Stimulated activated naive CD8-positive, alpha-beta T cell treated with anti-CD3 and anti-CD28 coated beads, Interleukin-15, amount 100 ng/mL, for 72 hours (primary cell): ENCODE data around the gene CXorf58.
"Not testable (repeated sequence)": the region's sequence is repeated elsewhere in the genome, so short reads cannot be mapped to it uniquely, and the experiment has no call there.

Experiments used
- ATAC-seq: fragments of 150-1000 bp; cut with Tn5 transposase; 2 replicates; pipeline ENCODE4 v1.10.0; 2021; ENCODE audit warnings: mild to moderate bottlenecking, moderate library complexity
- DNase-seq, 2 donors: peaks; one replicate each; pipeline ENCODE4 v3.0.0; 2021 to 2022
- H3K27ac Mint-ChIP-seq, 2 donors: one replicate each; pipeline ENCODE4 v1.8.0; 2022; ENCODE audit warnings: mild to moderate bottlenecking in 2 of 2, mixed read lengths in 2 of 2, moderate library complexity in 2 of 2
- H3K27me3 Mint-ChIP-seq: one replicate; pipeline ENCODE4 v1.8.0; 2022; ENCODE audit warnings: mixed read lengths
- H3K4me1 Mint-ChIP-seq: one replicate; pipeline ENCODE4 v1.8.0; 2022; ENCODE audit warnings: mild to moderate bottlenecking, mixed read lengths
- H3K4me3 Mint-ChIP-seq, 2 donors: one replicate each; pipeline ENCODE4 v1.8.0; 2022; ENCODE audit warnings: mild to moderate bottlenecking in 2 of 2, mixed read lengths in 2 of 2, moderate library complexity in 1 of 2
- H3K9me3 Mint-ChIP-seq, 2 donors: one replicate each; pipeline ENCODE4 v1.8.0; 2022; ENCODE audit warnings: mixed read lengths in 2 of 2

Gene CXorf58

GRCh38 chrX:23930894-23931604 lies 23.2 kb downstream of the CXorf58 start:
- DNase-seq (no peak), ATAC-seq (no peak)
- Mint-ChIP-seq H3K4me1 (peaks cover 13% of the 10 kb centered on the region), H3K4me3 (peak overlapping the region in 1 of 2 donors; percentile 8), H3K9me3 (no peaks in the 10 kb centered on the region), H3K27ac (peak overlapping the region in 1 of 2 donors; percentile 46), H3K27me3 (no peaks in the 10 kb centered on the region)

DNA sequence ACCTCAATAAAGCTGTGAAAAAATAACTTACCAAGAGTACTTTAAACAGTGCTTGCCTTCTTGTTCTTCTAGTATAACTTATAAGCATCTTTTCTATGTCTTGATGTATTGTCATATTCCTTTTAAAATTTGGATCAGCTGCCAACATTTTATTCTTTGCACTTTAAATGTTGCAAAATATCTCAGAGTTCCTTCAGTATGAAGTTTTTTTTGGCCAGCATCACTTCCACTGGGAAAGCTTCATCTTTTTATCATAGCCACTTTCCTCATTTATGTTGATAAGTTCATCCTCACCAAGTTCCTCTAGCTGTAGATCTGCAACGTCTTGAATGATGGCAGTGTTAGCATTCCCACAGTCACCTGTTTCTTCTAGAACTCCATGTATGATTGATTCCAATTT lies 24.2 kb downstream of the CXorf58 start:
- Mint-ChIP-seq H3K4me1 (peaks cover 13% of the 10 kb centered on the region), H3K9me3 (no peaks in the 10 kb centered on the region), H3K27ac (no peak overlapping the region), H3K27me3 (no peaks in the 10 kb centered on the region), H3K4me3 (no peak overlapping the region)
- ATAC-seq (no peak), DNase-seq (no peak)

DNA sequence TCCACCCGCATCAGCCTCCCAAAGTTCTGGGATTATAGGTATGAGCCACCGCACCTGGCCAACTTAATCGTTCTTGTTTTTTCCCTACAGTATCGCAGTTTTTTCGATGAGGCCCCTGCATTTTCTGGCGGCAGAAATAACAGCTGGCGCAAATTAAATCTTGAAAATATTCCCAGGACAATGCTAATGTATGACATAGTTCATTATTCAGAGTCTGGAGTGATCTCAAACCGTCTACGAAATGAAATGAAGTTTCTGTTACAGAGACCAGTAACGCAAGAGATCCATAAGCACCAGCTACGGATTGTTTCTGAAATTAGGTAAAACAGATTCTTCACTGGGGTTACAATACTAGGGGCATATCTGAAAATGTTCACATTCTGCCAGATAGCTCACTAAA lies 27.3 kb downstream of the CXorf58 start:
- H3K27me3 Mint-ChIP-seq: no peaks in the 10 kb centered on the region
- ATAC-seq (no peak), DNase-seq (no peak)
- H3K27ac Mint-ChIP-seq: no peak overlapping the region
- no peak overlapping the region for H3K4me3 Mint-ChIP-seq
- no peaks in the 10 kb centered on the region for H3K9me3 Mint-ChIP-seq
- peaks cover 13% of the 10 kb centered on the region for H3K4me1 Mint-ChIP-seq

- Mint-ChIP-seq H3K9me3 (no peaks in the 10 kb centered on the region), H3K27ac (no peak overlapping the region), H3K4me1 (peaks cover 10% of the 10 kb centered on the region), H3K27me3 (no peaks in the 10 kb centered on the region), H3K4me3 (no peak overlapping the region)
- DNase-seq (no peak), ATAC-seq (no peak)
Measured at GRCh38 chrX:23936180-23936579, 28.4 kb downstream of the CXorf58 start.

DNA sequence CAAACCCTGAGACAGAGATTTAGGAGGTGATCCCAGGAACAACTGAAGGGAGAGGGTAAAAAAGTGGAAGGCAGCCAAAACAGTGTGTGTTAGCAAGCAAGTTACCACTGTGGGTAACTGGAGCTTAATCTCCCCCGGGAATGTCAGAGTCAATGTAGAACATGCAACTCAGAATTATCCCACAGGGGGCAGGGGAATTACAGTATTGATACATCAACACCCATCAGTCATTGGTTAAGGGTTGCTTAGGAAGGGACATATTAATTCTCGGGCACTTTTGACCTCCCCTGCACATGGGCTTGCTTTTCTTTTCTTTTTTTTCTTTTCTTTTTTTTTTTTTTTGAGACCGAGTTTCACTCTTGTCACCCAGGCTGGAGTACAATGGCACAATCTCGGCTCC lies 29.3 kb downstream of the CXorf58 start:
- peak overlapping the region in 1 of 2 donors; percentile 46 for H3K27ac Mint-ChIP-seq
- H3K4me3 Mint-ChIP-seq: no peak overlapping the region
- H3K27me3 Mint-ChIP-seq: no peaks in the 10 kb centered on the region
- no peak for ATAC-seq
- DNase-seq: no peak
- no peaks in the 10 kb centered on the region for H3K9me3 Mint-ChIP-seq
- H3K4me1 Mint-ChIP-seq: peaks cover 4% of the 10 kb centered on the region

DNA sequence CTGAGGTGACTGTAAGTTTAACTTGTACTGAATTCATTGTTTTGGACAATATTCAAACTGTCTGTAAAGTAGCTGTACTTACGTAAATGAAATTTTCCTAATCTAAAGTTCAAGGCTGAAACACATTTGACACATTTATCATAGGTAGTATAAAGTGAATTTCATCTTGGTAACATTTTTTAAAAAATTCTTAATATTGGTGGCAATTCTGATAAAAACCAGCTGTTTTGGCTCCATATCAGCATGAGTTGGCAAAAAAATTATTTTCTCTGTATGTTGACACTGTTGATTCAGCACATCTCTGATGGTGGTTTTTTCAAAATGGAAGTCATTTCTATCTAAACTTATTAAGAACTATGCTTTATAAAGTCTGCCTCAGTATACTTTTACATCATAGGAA lies 30.9 kb downstream of the CXorf58 start:
- Mint-ChIP-seq H3K27me3 (no peaks in the 10 kb centered on the region), H3K4me3 (no peak overlapping the region), H3K9me3 (no peaks in the 10 kb centered on the region), H3K27ac (no peak overlapping the region), H3K4me1 (no peaks in the 10 kb centered on the region)
- DNase-seq (no peak), ATAC-seq (no peak)

DNA sequence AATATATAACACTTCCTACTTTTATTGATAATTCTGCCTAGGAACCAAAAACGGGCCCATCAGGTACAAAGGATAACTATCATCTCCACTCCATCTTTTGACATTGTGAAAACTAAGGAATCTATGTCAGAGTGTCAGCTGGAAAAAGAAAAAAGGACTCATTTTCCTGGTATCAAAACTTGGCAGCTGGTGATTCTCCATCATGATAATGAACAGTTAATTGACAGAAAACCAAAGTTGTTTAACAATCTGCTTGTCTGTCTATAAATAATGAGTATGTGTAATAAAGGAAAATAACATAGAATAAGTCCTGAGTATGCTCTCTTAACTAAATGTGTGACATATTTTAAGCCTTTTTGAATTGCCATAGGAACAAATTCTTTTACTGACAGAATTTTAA lies 31.4 kb downstream of the CXorf58 start:
- no peaks in the 10 kb centered on the region for H3K4me1 Mint-ChIP-seq
- no peak overlapping the region for H3K4me3 Mint-ChIP-seq
- no peaks in the 10 kb centered on the region for H3K27me3 Mint-ChIP-seq
- DNase-seq (no peak), ATAC-seq (no peak)
- no peaks in the 10 kb centered on the region for H3K9me3 Mint-ChIP-seq
- H3K27ac Mint-ChIP-seq: no peak overlapping the region

DNA sequence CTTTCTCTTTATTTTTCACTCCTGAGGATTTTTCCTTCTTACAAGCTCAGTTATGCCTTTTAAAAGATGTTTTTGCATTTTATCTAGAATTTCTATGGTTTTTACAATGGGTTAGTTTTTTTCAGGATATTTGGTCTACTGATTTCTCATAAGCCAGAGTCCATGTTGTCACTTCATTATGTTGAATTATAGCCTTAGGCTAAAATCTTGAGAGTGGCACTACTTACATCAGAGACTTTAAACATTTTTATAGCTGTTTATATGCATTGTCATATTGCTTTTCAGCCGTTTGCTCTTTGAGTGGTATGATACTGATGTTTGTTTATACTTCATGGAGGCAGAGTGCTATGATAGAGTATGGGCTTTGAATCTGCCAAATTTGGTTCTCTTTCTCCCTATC lies 36.4 kb downstream of the CXorf58 start:
- Mint-ChIP-seq H3K4me1 (peaks cover 17% of the 10 kb centered on the region), H3K27me3 (no peaks in the 10 kb centered on the region), H3K27ac (no peak overlapping the region), H3K9me3 (no peaks in the 10 kb centered on the region), H3K4me3 (no peak overlapping the region)
- no peak for DNase-seq
- ATAC-seq: no peak

- no peak for ATAC-seq
- no peak overlapping the region for H3K27ac Mint-ChIP-seq
Measured at GRCh38 chrX:23945206-23945605, 37.4 kb downstream of the CXorf58 start.

DNA sequence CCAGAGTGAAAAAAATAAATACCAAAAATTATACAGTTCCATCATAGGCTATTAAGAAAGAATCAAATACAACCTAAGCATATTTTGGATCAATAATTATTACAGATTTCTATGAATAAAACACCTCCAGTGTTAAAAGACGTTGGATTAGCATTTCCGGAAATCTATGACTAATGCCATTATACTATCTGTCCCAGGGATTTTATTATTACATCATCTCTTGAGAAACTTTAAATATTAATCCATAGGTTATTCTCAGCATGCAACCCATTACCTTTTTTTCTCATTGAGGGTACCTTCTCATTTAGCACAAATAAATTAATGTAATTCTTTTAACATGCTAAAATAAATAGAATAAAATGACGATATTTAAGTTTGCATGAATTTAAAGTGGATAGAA lies 44.6 kb downstream of the CXorf58 start:
- no peaks in the 10 kb centered on the region for H3K9me3 Mint-ChIP-seq
- ATAC-seq (no peak), DNase-seq (no peak)
- H3K4me1 Mint-ChIP-seq: peaks cover 20% of the 10 kb centered on the region
- peak overlapping the region in 1 of 2 donors; percentile 13 for H3K27ac Mint-ChIP-seq
- H3K27me3 Mint-ChIP-seq: no peaks in the 10 kb centered on the region
- peak overlapping the region; percentile 35 to 85 for H3K4me3 Mint-ChIP-seq

More at GRCh38 chrX:23945206-23945605, 37.4 kb downstream of the CXorf58 start:
- no peaks in the 10 kb centered on the region for H3K27me3 Mint-ChIP-seq
- peaks cover 17% of the 10 kb centered on the region for H3K4me1 Mint-ChIP-seq
- no peaks in the 10 kb centered on the region for H3K9me3 Mint-ChIP-seq
- no peak for DNase-seq
- no peak overlapping the region for H3K4me3 Mint-ChIP-seq

GRCh38 chrX:23952984-23953907 lies 45.4 kb downstream of the CXorf58 start:
- peak overlapping the region; percentile 93 to 98 for H3K27ac Mint-ChIP-seq
- H3K9me3 Mint-ChIP-seq: no peaks in the 10 kb centered on the region
- ATAC-seq: peak; percentile 96
- peak; percentile 56 to 68 for DNase-seq
- peak overlapping the region; percentile 85 to 89 for H3K4me3 Mint-ChIP-seq
- H3K27me3 Mint-ChIP-seq: no peaks in the 10 kb centered on the region
- H3K4me1 Mint-ChIP-seq: peaks cover 16% of the 10 kb centered on the region

DNA sequence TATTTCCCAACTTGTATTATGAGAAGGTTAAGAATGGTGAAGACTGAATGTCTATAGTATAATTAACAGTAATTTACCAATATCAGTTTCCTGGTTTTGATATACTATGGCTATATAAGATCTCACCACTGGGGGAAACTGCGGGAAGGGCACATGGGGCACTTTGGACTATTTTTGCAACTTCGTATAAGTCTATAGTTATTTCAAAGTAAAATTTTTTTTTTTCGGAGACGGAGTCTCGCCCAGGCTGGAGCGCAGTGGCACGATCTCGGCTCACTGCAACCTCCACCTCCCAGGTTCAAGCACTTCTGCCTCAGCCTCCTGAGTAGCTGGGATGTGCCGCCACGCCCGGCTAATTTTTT lies 46.1 kb downstream of the CXorf58 start:
- DNase-seq (no peak), ATAC-seq (no peak)
- Mint-ChIP-seq H3K9me3 (no peaks in the 10 kb centered on the region), H3K27ac (peak overlapping the region; percentile 27 to 82), H3K4me3 (peak overlapping the region; percentile 85 to 89), H3K27me3 (no peaks in the 10 kb centered on the region), H3K4me1 (peaks cover 10% of the 10 kb centered on the region)

DNA sequence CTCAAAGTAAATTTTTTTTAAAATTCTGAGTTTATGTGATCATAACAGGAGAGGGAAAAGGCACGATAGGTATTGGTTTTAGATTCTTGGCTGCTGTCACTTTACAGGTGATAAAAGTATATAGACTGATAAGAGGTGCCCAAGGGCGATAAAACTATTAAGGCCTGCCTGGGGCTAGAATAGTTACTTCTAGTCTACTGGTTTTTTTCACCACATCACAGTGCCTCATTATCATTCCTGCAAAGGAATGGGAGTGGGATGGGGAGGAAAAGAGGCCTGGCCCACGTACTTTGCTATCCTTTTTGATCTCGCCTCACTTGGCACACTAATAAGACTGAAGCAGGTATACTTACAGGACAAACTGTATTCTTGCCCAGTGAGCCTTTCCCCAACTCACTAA lies 46.6 kb downstream of the CXorf58 start:
- Mint-ChIP-seq H3K27ac (no peak overlapping the region), H3K27me3 (no peaks in the 10 kb centered on the region), H3K9me3 (no peaks in the 10 kb centered on the region), H3K4me1 (peaks cover 12% of the 10 kb centered on the region), H3K4me3 (no peak overlapping the region)
- ATAC-seq (no peak), DNase-seq (no peak)

DNA sequence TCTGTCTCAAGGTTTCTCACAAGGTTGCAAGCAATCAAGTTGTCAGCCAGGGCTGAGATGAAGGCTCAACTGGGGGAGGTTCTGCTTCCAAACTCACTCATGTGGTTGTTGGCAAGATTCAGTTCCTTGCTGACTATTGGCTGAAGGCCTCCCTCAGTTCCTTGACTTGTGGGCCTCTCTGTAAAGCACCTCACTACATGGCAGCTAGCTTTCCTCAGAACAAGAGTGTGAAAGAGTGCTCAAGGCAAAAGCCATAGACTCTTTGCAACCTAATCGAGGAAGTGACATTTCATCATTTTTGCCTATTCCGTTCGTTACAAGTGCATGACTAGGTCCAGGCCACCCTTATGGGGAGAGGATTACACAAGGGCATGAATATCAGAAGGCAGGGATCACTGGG lies 52.0 kb downstream of the CXorf58 start:
- peak overlapping the region; percentile 74 to 84 for H3K27ac Mint-ChIP-seq
- DNase-seq: peak in 1 of 2 donors; percentile 22
- H3K4me3 Mint-ChIP-seq: peak overlapping the region in 1 of 2 donors; percentile 55
- H3K4me1 Mint-ChIP-seq: peaks cover 11% of the 10 kb centered on the region
- no peaks in the 10 kb centered on the region for H3K27me3 Mint-ChIP-seq
- peak; percentile 88 for ATAC-seq
- no peaks in the 10 kb centered on the region for H3K9me3 Mint-ChIP-seq

DNA sequence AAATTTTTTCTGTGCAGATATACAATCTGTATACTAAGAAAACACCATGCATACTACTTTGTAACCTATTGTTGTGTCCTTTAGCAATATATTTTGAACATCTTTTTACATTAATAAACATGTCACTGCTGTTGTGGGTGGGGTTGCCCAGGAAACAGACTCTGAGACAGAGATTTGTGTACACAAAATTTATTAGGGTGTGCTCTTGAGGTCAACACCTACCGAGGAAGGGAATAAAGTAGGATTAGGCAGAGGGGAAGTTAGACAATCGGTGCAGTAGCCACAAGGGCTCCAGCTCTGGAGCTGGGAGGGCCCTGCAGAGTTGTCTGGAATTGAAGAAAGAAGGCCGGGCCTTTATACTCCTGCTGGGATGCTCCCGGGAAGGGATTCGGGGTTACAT lies 56.4 kb downstream of the CXorf58 start:
- Mint-ChIP-seq H3K27me3 (no peaks in the 10 kb centered on the region), H3K27ac (no peak overlapping the region), H3K9me3 (no peaks in the 10 kb centered on the region), H3K4me1 (peaks cover 10% of the 10 kb centered on the region), H3K4me3 (no peak overlapping the region)
- no peak for ATAC-seq
- DNase-seq: no peak

GRCh38 chrX:23965630-23966029 lies 57.8 kb downstream of the CXorf58 start:
- not testable (repeated sequence) for H3K27ac Mint-ChIP-seq, H3K4me3 Mint-ChIP-seq, H3K4me1 Mint-ChIP-seq, DNase-seq, ATAC-seq, H3K27me3 Mint-ChIP-seq, H3K9me3 Mint-ChIP-seq
